ENCODE measurements around the gene EGFL7. TPM values are rescaled to one million over a fixed set of nuclear protein-coding genes. Genes with fewer than 3 reads are reported as not detected.

Gene EGFL7
- total and polyA plus RNA-seq, 2 of the 13 experiments (the other 11 are each of a cell fraction or from before 2014, with no cell fraction given), result 0.20 to 5.1 TPM

DNA sequence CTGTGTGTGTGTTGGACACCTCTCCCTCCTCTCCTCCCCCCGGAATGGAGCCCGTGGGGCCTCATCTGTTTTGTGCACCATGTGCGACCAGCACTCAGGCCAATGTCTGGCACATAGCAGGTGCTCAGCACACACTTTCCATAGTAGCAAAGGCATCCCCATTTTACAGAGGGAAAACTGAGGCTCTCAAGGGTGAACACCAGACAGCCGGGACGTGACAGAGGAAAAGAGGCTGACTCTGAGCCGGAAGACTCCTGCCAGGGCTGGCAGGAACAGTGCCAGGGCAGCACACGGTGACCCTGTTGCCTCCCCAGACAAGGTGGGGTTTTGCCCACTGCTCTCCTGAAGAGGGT is 26.4 kb downstream of the EGFL7 start:
- Histone ChIP-seq H3K27ac (ENCODE audit: extremely low read length, insufficient read depth, low read length) (no peak overlapping the region), H4K20me1 (ENCODE audit: insufficient read depth, low read length) (no peaks in the 10 kb centered on the region), H2AFZ (ENCODE audit: low read length) (no peak overlapping the region), H3K4me3 (replicated peaks in 1 of 3; ENCODE audit: insufficient read depth in 1 of 3, low read depth in 2 of 3, low read length in 3 of 3) (no peak overlapping the region), H3K36me3 (replicated peaks in 1 of 2; ENCODE audit: control insufficient read depth in 1 of 2, insufficient read depth in 2 of 2, low read length in 2 of 2) (no peaks in the 10 kb centered on the region), H3K9ac (ENCODE audit: insufficient read depth, low read depth, low read length) (no peak overlapping the region), H3K27me3 (ENCODE audit: control insufficient read depth in 1 of 2, insufficient read depth in 2 of 2, low read length in 2 of 2) (peaks cover 21 to 76% of the 10 kb centered on the region in 2 experiments), H3K79me2 (ENCODE audit: insufficient read depth, low read length) (no peaks in the 10 kb centered on the region), H3K4me2 (ENCODE audit: low read depth, low read length) (no peak overlapping the region), H3K4me1 (ENCODE audit: insufficient read depth, low read length) (peaks cover 63% of the 10 kb centered on the region), H3K9me3 (ENCODE audit: low read length) (no peaks in the 10 kb centered on the region)
- ChIA-PET CTCF (ENCODE audit: low intra/inter-chr PET ratio, low total read pairs) (no interaction called here), POLR2A (no interaction called here)
- intact Hi-C loops (cut with micrococcal nuclease; ENCODE audit: unreplicated experiment) (no loop called here), in situ Hi-C loops (cut with HindIII; ENCODE audit: extremely low pct_ligation_motif_present, low pct_unique_long_range_greater_than_20kb) (no loop called here)
- no peak for DNase-seq (ENCODE audit: low spot score)
- no TSS peak for BruUV-seq (replicated peaks)
- ATAC-seq, result no peak
- 31% methylated on average over 4 of the region's 7 CpGs for WGBS (ENCODE audit: low lambda C conversion rate)
- TF ChIP-seq BORCS8-MEF2B (CRISPR knock-in tag; IDR thresholded peaks at IDR 0.05), result no peak
- TF ChIP-seq, protein P1, sequence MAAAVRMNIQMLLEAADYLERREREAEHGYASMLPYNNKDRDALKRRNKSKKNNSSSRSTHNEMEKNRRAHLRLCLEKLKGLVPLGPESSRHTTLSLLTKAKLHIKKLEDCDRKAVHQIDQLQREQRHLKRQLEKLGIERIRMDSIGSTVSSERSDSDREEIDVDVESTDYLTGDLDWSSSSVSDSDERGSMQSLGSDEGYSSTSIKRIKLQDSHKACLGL (CRISPR knock-in tag; IDR thresholded peaks at IDR 0.05), result no peak
- peak; percentile 76 for TF ChIP-seq ZNF629 (CRISPR knock-in tag; conservative IDR thresholded peaks at IDR 0.05)
- TF ChIP-seq FOXO4 (CRISPR knock-in tag; conservative IDR thresholded peaks at IDR 0.05), result 0 out of 2 replicates have a peak, but pooled peaks have one; percentile 8
- no peak for FAIRE-seq

DNA sequence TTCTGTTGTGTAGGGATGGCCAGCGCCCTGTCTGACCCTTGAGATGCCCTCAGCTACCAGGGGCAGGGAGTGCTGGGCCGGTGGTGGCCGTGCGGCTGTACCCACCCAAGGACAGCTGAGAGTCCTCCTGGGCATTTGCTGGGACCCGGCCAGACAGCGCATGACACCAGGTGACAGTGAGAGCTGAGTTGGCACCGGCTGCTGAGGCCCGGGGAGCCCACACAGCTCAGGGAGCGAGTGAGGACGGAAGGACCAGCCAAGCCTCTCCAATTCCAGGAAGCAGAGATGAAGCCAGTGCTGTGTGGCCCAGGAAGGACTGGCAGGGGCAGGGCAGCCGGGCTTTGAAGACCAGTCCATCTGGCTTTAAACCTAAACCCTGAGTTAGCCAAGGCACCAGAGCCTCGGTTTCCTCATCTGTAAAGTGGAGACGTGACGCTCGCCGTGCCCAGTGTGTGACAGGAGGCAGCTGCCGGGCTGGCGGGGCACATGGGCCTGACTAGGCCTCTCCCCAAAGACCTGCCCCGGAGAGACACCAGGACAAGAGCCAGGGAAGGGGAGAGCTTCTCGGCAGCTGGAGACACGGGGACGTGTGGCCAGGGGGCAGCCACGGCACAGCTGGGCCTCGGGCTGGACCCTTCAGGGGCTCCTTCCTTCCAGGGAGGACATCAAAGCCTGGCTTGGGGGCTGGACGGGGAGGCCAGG is 27.5 kb downstream of the EGFL7 start:
- ChIA-PET CTCF (ENCODE audit: low intra/inter-chr PET ratio, low total read pairs) (no interaction called here), POLR2A (interaction anchor here (0.6 kb wide), 1 partner anchor 46 kb away, joined by 3 read pairs; no protein-coding TSS in a partner anchor)
- Histone ChIP-seq H3K9ac (ENCODE audit: insufficient read depth, low read depth, low read length) (no peak overlapping the region), H3K27me3 (ENCODE audit: control insufficient read depth in 1 of 2, insufficient read depth in 2 of 2, low read length in 2 of 2) (peaks cover 19 to 73% of the 10 kb centered on the region in 2 experiments), H3K9me3 (ENCODE audit: low read length) (no peaks in the 10 kb centered on the region), H2AFZ (ENCODE audit: low read length) (no peak overlapping the region), H3K36me3 (replicated peaks in 1 of 2; ENCODE audit: control insufficient read depth in 1 of 2, insufficient read depth in 2 of 2, low read length in 2 of 2) (no peaks in the 10 kb centered on the region), H3K4me3 (replicated peaks in 1 of 3; ENCODE audit: insufficient read depth in 1 of 3, low read depth in 2 of 3, low read length in 3 of 3) (no peak overlapping the region), H4K20me1 (ENCODE audit: insufficient read depth, low read length) (no peaks in the 10 kb centered on the region), H3K79me2 (ENCODE audit: insufficient read depth, low read length) (no peaks in the 10 kb centered on the region), H3K4me2 (ENCODE audit: low read depth, low read length) (no peak overlapping the region), H3K4me1 (ENCODE audit: insufficient read depth, low read length) (peaks cover 61% of the 10 kb centered on the region), H3K27ac (ENCODE audit: extremely low read length, insufficient read depth, low read length) (no peak overlapping the region)
- in situ Hi-C loops (cut with HindIII; ENCODE audit: extremely low pct_ligation_motif_present, low pct_unique_long_range_greater_than_20kb), result no loop called here
- FAIRE-seq, result no peak
- no TSS peak for BruUV-seq (replicated peaks)
- no peak for ATAC-seq
- 75% methylated on average over 4 of the region's 25 CpGs for WGBS (ENCODE audit: low lambda C conversion rate)
- DNase-seq (ENCODE audit: low spot score), result no peak
- intact Hi-C loops (cut with micrococcal nuclease; ENCODE audit: unreplicated experiment), result loop anchor here (5.0 kb wide), 1 partner anchor 43 kb away; no protein-coding TSS in a partner anchor
- TF ChIP-seq ETV6 (CRISPR knock-in tag; conservative IDR thresholded peaks at IDR 0.05) (no peak), CBFB (CRISPR knock-in tag; IDR thresholded peaks at IDR 0.05) (no peak), TCF7 (IDR thresholded peaks at IDR 0.05; ENCODE audit: low read depth) (no peak), IKZF5 (CRISPR knock-in tag; IDR thresholded peaks at IDR 0.05) (no peak), ZNF256 (CRISPR knock-in tag; conservative IDR thresholded peaks at IDR 0.05) (no peak), ZNF552 (CRISPR knock-in tag; IDR thresholded peaks at IDR 0.05; ENCODE audit: borderline replicate concordance) (no peak), CEBPG (CRISPR knock-in tag; IDR thresholded peaks at IDR 0.05) (no peak), POLR2G (IDR thresholded peaks at IDR 0.05; ENCODE audit: low read depth, low read length) (no peak), FOSL1 (CRISPR knock-in tag; IDR thresholded peaks at IDR 0.05; ENCODE audit: borderline replicate concordance) (no peak), KDM2A (CRISPR knock-in tag; IDR thresholded peaks at IDR 0.05; ENCODE audit: borderline replicate concordance, low read depth) (no peak)

All from HepG2 (cell line).